Measurements from ENCODE around the gene ORM2.
"Not testable (repeated sequence)": the region's sequence is repeated elsewhere in the genome, so short reads cannot be mapped to it uniquely, and the experiment has no call there.

The ORM2 gene

GRCh38 chr9:114329625-114330022 is at the start of gene ORM2:
Gene ORM2, plus strand, starts transcription at chr9:114329869. Its CDS starts 36 bp downstream, at chr9:114329905.
- in situ Hi-C loops (cut with MboI; ENCODE audit: low sequenced_read_pairs): not testable (repeated sequence)

- in situ Hi-C loops (cut with MboI; ENCODE audit: low sequenced_read_pairs): loop anchor here (25.0 kb wide), 1 partner anchor 194 kb away; the partner anchor contains the start of genes AMBP and KIF12
These were observed 48.8 kb upstream of the ORM2 start for GRCh38 chr9:114280636-114281472.

DNA sequence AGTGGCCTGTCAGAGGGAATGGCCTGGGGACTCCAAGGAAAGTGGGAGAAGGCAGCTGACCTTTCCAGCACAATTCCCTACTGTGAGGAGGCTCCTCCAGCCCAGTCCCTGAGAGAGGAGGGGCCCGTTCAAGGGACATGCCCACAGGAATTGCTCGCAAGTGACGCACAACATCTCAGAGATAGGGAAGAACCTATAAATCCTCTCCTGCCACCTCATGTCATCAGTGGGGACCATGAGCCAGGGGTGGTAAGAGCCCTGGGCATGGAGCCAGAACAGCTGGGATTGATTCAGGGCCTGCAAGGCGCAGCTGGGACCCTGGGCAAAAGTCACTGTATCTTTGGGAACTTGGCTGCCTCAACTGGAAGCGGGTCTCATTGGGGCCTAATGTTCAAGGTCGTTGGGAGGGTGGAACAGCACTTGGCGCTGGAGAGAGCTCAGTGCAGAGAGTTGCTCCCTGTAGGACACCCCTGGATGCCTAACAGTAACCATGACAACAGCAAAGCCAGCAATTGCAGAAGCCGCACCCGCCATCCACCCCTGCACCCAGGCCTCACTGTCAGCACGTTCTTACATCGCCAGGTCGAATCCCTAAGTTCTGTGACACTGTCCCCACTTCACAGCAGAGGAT is 48.1 kb upstream of the ORM2 start:
- in situ Hi-C loops (cut with MboI; ENCODE audit: low sequenced_read_pairs): loop anchor here (25.0 kb wide), 1 partner anchor 194 kb away; the partner anchor contains the start of genes AMBP and KIF12

DNA sequence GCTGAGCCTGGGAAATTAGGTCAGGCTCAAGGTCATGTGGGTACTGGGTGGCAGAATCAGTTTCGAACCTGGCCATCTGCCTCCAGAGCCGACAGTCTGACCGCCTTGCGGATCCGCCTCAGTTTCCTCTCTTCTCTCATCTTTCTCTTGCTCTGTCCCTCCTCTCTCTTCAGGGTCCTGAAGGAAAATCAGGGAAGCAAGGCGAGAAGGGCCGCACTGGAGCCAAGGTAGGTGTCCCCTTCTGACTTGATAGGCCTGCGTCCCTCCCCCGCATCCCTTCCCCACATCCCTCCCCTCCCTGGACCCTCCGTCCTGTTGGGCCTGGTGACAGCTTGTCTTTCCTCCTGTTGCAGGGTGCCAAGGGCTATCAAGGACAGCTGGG is 47.6 kb upstream of the ORM2 start:
- in situ Hi-C loops (cut with MboI; ENCODE audit: low sequenced_read_pairs): loop anchor here (25.0 kb wide), 1 partner anchor 195 kb away; the partner anchor contains the start of genes AMBP and KIF12

DNA sequence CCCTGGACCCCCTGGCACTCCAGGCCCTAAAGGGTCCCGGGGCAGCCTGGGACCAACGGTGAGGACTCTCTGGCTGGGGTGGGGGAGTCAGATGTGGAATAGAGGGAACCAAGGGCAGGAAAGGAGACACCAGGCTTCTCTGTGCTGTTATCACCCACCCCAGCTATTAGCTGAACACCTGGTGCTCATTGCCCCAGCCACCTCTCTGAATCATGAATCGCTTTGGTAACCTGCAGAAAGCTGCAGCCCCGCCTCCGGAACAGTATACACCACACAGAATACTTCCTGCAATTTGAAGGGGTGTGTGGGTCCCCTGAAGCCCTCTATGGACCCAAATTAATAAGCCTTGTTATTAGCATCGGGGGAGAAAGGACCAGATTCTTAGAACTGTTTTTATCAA is 47.2 kb upstream of the ORM2 start:
- in situ Hi-C loops (cut with MboI; ENCODE audit: low sequenced_read_pairs): loop anchor here (25.0 kb wide), 1 partner anchor 195 kb away; the partner anchor contains the start of genes AMBP and KIF12

- in situ Hi-C loops (cut with MboI; ENCODE audit: low sequenced_read_pairs): loop anchor here (25.0 kb wide), 1 partner anchor 196 kb away; the partner anchor contains the start of genes AMBP and KIF12
These were observed 46.7 kb upstream of the ORM2 start for GRCh38 chr9:114282926-114283325.

GRCh38 chr9:114283551-114284111 is 46.0 kb upstream of the ORM2 start:
- in situ Hi-C loops (cut with MboI; ENCODE audit: low sequenced_read_pairs): loop anchor here (25.0 kb wide), 1 partner anchor 196 kb away; the partner anchor contains the start of genes AMBP and KIF12

DNA sequence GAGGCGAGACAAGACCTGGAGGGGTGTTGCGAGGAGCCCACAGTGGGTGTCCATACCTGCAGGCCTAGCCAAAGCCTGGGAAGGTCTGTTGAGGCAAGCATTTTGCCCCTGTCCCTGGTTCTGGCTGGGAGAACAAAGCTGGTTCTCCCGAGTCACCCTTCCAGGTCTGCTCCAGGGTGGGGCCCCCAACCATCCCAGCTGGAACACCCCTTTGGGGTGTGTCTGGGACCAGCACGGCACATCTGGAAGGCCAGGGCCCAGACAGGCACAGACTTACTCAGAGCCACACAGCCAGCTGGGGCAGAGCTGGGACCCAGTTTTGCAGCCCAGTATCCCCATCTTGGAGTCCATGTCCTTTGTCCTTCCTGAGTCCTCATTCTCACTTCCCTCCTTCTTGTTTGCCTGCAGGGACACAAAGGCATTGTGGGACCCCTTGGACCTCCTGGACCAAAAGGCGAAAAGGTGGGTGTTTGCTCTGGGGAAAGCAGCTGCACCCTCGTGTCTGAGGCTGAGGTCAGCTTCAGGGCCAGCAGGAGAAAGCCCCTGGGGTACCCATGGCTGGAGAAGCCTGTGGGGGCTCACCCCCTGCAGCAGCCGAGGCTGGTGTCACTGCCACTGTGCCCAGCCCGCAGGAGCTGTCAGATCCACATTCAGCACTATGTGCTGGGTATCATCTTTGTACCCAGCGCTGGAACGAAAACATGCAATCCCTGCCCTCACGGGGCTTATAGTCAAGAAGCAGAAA is 45.2 kb upstream of the ORM2 start:
- in situ Hi-C loops (cut with MboI; ENCODE audit: low sequenced_read_pairs): loop anchor here (25.0 kb wide), 1 partner anchor 197 kb away; the partner anchor contains the start of genes AMBP and KIF12

- in situ Hi-C loops (cut with MboI; ENCODE audit: low sequenced_read_pairs): loop anchor here (25.0 kb wide), 1 partner anchor 198 kb away; the partner anchor contains the start of genes AMBP and KIF12
These were observed 44.4 kb upstream of the ORM2 start for GRCh38 chr9:114285166-114285867.

DNA sequence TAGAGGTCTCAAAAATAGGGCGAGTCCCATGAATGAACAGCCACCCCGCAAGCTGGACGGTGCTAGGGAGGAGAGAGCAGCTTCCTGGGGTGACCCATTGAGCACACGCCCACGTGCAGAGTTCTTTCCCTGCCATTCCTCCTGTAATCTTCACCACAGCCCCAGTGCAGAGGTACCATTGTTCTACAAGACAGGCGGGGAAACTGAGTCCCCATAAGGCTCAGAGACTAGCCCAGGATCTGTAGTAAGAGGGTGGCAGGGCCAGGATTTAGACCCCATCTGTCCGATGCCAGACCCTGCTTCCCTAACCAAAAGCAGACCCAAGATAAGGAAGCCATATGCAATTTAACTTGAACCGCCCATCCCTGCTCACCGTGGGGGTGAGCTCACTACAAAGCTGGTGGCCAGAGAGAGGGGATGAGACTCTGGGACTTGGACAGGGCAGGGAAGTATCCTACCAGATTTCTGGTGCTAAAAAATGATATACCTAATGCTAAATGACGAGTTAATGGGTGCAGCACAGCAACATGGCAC is 43.5 kb upstream of the ORM2 start:
- in situ Hi-C loops (cut with MboI; ENCODE audit: low sequenced_read_pairs): loop anchor here (25.0 kb wide), 1 partner anchor 199 kb away; the partner anchor contains the start of genes AMBP and KIF12

- in situ Hi-C loops (cut with MboI; ENCODE audit: low sequenced_read_pairs): loop anchor here (25.0 kb wide), 1 partner anchor 200 kb away; the partner anchor contains the start of genes AMBP and KIF12
These were observed 42.5 kb upstream of the ORM2 start for GRCh38 chr9:114287001-114287762.

GRCh38 chr9:114287763-114288192 is 41.9 kb upstream of the ORM2 start:
- in situ Hi-C loops (cut with MboI; ENCODE audit: low sequenced_read_pairs): loop anchor here (25.0 kb wide), 1 partner anchor 200 kb away; the partner anchor contains the start of genes AMBP and KIF12

DNA sequence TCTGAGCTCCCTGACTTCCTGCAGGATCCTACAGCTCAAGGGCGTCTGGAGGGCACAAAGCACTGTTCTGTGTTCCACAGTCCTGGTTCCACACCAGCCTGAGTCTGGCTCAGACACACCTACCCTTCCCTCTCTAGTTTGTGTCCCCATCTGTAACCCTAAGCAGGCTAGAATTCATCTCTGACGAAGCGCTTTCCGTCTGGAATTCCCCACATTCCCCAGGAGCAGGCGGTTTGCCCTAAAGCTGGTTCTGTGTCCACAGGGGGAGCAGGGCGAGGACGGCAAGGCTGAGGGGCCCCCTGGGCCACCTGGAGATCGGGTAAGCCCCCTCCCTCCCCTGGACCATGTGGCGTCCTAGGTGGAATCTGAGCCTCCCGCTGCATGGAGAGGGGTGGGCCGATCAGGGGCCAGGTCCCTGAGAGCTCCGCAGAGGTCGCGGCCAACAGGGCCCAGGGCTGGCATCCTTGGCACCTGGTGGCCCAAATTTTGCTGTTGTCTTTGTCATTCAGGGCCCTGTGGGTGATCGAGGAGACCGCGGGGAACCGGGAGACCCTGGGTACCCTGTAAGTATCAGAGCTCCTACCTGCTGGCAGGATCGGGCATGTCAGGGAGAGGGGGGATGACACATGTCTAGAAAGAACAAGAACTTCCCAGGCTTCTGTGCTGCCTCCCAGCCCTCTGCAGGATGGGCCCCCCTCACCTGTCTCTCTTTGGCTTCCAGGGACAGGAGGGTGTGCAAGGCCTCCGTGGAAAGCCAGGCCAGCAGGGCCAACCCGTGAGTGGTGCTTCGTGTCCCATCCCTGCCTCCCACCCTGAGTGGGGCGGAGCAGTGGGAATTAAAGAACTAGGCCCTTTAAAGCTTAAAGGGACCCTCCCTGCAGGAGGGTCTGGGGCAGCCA is 41.2 kb upstream of the ORM2 start:
- in situ Hi-C loops (cut with MboI; ENCODE audit: low sequenced_read_pairs): loop anchor here (25.0 kb wide), 1 partner anchor 201 kb away; the partner anchor contains the start of genes AMBP and KIF12

DNA sequence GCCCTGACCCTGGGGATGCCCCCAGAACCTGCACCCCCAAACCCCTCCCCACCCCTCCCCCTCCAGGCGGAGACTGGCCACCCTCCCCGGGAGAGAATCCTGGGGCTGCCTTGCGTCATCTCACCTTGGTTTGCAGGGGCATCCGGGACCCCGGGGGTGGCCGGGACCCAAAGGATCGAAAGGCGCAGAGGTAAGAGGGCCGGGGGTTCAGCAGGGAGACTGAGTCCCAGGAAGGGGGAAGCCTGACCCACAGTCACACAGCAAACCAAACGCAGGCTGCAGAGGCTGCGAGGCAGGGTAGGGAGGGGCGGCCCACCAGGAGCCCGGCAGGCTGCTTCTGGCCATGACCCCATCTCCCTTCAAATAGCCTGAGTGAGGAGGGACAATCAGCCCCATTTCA is 40.6 kb upstream of the ORM2 start:
- in situ Hi-C loops (cut with MboI; ENCODE audit: low sequenced_read_pairs): loop anchor here (25.0 kb wide), 1 partner anchor 202 kb away; the partner anchor contains the start of genes AMBP and KIF12

GRCh38 chr9:114289571-114290481 is 39.8 kb upstream of the ORM2 start:
- in situ Hi-C loops (cut with MboI; ENCODE audit: low sequenced_read_pairs): loop anchor here (25.0 kb wide), 1 partner anchor 203 kb away; the partner anchor contains the start of genes AMBP and KIF12

- in situ Hi-C loops (cut with MboI; ENCODE audit: low sequenced_read_pairs): loop anchor here (25.0 kb wide), 1 partner anchor 203 kb away; the partner anchor contains the start of genes AMBP and KIF12
These were observed 39.1 kb upstream of the ORM2 start for GRCh38 chr9:114290561-114290986.
